HEK293 (cell line): Measurements from ENCODE around the gene RPS18.

ENCODE experiments used
- CTCF ChIA-PET: fragments of 350-600 bp; formaldehyde crosslinking; extraction: SDS; loops from one replicate; lab custom pipeline; 2021; ENCODE audit warnings: antibody characterized with exemption; lab: Yijun Ruan, JAX
- POLR2A ChIA-PET: fragments of 300-600 bp; formaldehyde crosslinking; extraction: SDS; loops from one replicate; lab custom pipeline; 2020; ENCODE audit warnings: antibody characterized with exemption, inconsistent platforms; lab: Yijun Ruan, JAX
- H3K27ac ChIP-seq: fragments of 200-500 bp; sonication (Bioruptor generic); 2 replicates; pipeline ENCODE4 v1.5.1; 2014; ENCODE audit warnings: low read depth, low read length, control low read depth, inconsistent platforms; ENCODE audit errors: extremely low read depth
- H3K36me3 ChIP-seq, 2 experiments: fragments of 200-500 bp in 1 of 2; sonication (Bioruptor generic) in 1 of 2; 1 replicate in 1 of 2; 2 replicates in 1 of 2; pipeline ENCODE4 v1.5.1; 2014 to 2017; ENCODE audit warnings: inconsistent platforms in 2 of 2, low read length in 2 of 2; ENCODE audit not compliant: control insufficient read depth in 2 of 2, insufficient read depth in 1 of 2
- H3K4me1 ChIP-seq: fragments of 200-500 bp; sonication (Bioruptor generic); 2 replicates; pipeline ENCODE4 v1.5.1; 2014; ENCODE audit warnings: mild to moderate bottlenecking, low read length, inconsistent platforms; ENCODE audit not compliant: control insufficient read depth, insufficient read depth
- H3K4me3 ChIP-seq: 2 replicates; pipeline ENCODE4 v1.5.1; 2011; ENCODE audit warnings: low read depth, mild to moderate bottlenecking, control low read depth, low read length, moderate library complexity
- H3K9me3 ChIP-seq: fragments of 200-500 bp; sonication (Bioruptor generic); 2 replicates; pipeline ENCODE4 v1.5.1; 2014; ENCODE audit warnings: low read depth, low read length, inconsistent platforms; ENCODE audit not compliant: control insufficient read depth, insufficient read depth
- HOXD13 ChIP-seq: sonication (generic); formaldehyde crosslinking; IDR thresholded peaks from 2 replicates; pipeline ENCODE4 v1.8.0; 2022; ENCODE audit warnings: missing genetic modification reagents, borderline replicate concordance
- KLF8 ChIP-seq: fragments of 450-650 bp; formaldehyde crosslinking; IDR thresholded peaks from 2 replicates; pipeline ENCODE4 v1.5.1; 2016; ENCODE audit warnings: missing biosample characterization, missing genetic modification characterization
- KLF9 ChIP-seq: fragments of 450-650 bp; formaldehyde crosslinking; IDR thresholded peaks from 2 replicates; pipeline ENCODE4 v1.5.1; 2016; ENCODE audit warnings: missing biosample characterization, missing genetic modification characterization, low read depth
- MEIS1 ChIP-seq: sonication (generic); formaldehyde crosslinking; IDR thresholded peaks from 2 replicates; pipeline ENCODE4 v1.8.1; 2022; ENCODE audit warnings: missing genetic modification reagents, mild to moderate bottlenecking, borderline replicate concordance
- PRDM10 ChIP-seq: fragments of 450-650 bp; formaldehyde crosslinking; IDR thresholded peaks from 2 replicates; pipeline ENCODE4 v1.5.1; 2016; ENCODE audit warnings: missing biosample characterization, missing genetic modification characterization
- TCF7L2 ChIP-seq: IDR thresholded peaks from 2 replicates; pipeline ENCODE4 v1.6.1; 2011; ENCODE audit warnings: low read depth, mild to moderate bottlenecking, inconsistent platforms, low read length, moderate library complexity, borderline replicate concordance
- YY1 ChIP-seq: fragments of 450-650 bp; formaldehyde crosslinking; IDR thresholded peaks from 2 replicates; pipeline ENCODE4 v1.5.1; 2018; ENCODE audit warnings: missing biosample characterization, missing genetic modification characterization
- ZBTB49 ChIP-seq: fragments of 450-650 bp; formaldehyde crosslinking; IDR thresholded peaks from 2 replicates; pipeline ENCODE4 v1.5.1; 2016; ENCODE audit warnings: missing biosample characterization, missing genetic modification characterization, low read depth
- ZEB2 ChIP-seq: fragments of 450-650 bp; formaldehyde crosslinking; IDR thresholded peaks from 2 replicates; pipeline ENCODE4 v1.5.1; 2016; ENCODE audit warnings: missing biosample characterization, missing genetic modification characterization
- ZNF16 ChIP-seq: fragments of 450-650 bp; formaldehyde crosslinking; IDR thresholded peaks from 2 replicates; pipeline ENCODE4 v1.5.1; 2016; ENCODE audit warnings: low read depth, missing biosample characterization, missing genetic modification characterization
- ZNF2 ChIP-seq: fragments of 450-650 bp; formaldehyde crosslinking; IDR thresholded peaks from 2 replicates; pipeline ENCODE4 v1.5.1; 2016; ENCODE audit warnings: missing biosample characterization, missing genetic modification characterization
- ZNF394 ChIP-seq: fragments of 450-650 bp; formaldehyde crosslinking; IDR thresholded peaks from 2 replicates; pipeline ENCODE4 v1.5.1; 2016; ENCODE audit warnings: missing biosample characterization, missing genetic modification characterization, mild to moderate bottlenecking, moderate library complexity, borderline replicate concordance
- ZNF404 ChIP-seq: fragments of 450-650 bp; formaldehyde crosslinking; IDR thresholded peaks from 2 replicates; pipeline ENCODE4 v1.5.1; 2017; ENCODE audit warnings: missing biosample characterization, missing genetic modification characterization
- ZNF48 ChIP-seq: fragments of 450-650 bp; formaldehyde crosslinking; IDR thresholded peaks from 2 replicates; pipeline ENCODE4 v1.5.1; 2016; ENCODE audit warnings: missing biosample characterization, missing genetic modification characterization
- ZNF639 ChIP-seq: fragments of 450-650 bp; formaldehyde crosslinking; IDR thresholded peaks from 2 replicates; pipeline ENCODE4 v1.5.1; 2016; ENCODE audit warnings: missing biosample characterization, missing genetic modification characterization
- ZNF645 ChIP-seq: fragments of 450-650 bp; formaldehyde crosslinking; IDR thresholded peaks from 2 replicates; pipeline ENCODE4; 2016; ENCODE audit warnings: missing biosample characterization, missing genetic modification characterization
- ZNF768 ChIP-seq: fragments of 450-650 bp; formaldehyde crosslinking; IDR thresholded peaks from 2 replicates; pipeline ENCODE4 v1.5.1; 2018; ENCODE audit warnings: missing biosample characterization, mild to moderate bottlenecking, missing genetic modification characterization
- ZNF785 ChIP-seq: fragments of 450-650 bp; formaldehyde crosslinking; IDR thresholded peaks from 2 replicates; pipeline ENCODE4 v1.5.1; 2016; ENCODE audit warnings: missing biosample characterization, missing genetic modification characterization
- ZXDB ChIP-seq: fragments of 450-650 bp; formaldehyde crosslinking; IDR thresholded peaks from 2 replicates; pipeline ENCODE4 v1.5.1; 2016; ENCODE audit warnings: missing biosample characterization, missing genetic modification characterization

RPS18 gene

GRCh38 chr6:33288921-33289783, 17.3 kb downstream of the RPS18 start, which contains the start of the genes PFDN6 and WDR46 (continued):
- TF ChIP-seq ZNF639 (tag by site-specific recombination): peak; percentile 45; the same call in 1 of the 2 replicates
- peak; percentile 65; the same call in 1 of the 2 replicates for TF ChIP-seq PRDM10 (tag by site-specific recombination)
- peak; percentile 97 for TF ChIP-seq YY1 (tag by site-specific recombination)

- CTCF ChIA-PET: interaction anchor here (0.6 to 3.6 kb wide), 6 partner anchors 9 to 136 kb away, joined by 3 to 33 read pairs (median 9); partner anchors contain the start of genes B3GALT4, RGL2, RPS18 and VPS52
- TF ChIP-seq MEIS1 (CRISPR knock-in tag) (no peak), ZNF48 (no peak), ZNF404 (tag by site-specific recombination) (no peak), ZNF645 (no peak), KLF8 (tag by site-specific recombination) (no peak), ZBTB49 (no peak), TCF7L2 (no peak), ZNF768 (no peak), ZXDB (no peak), KLF9 (tag by site-specific recombination) (no peak), ZNF785 (tag by site-specific recombination) (no peak), HOXD13 (no peak), ZNF394 (tag by site-specific recombination) (0 out of 2 replicates have a peak, but pooled peaks have one; percentile 6), ZNF2 (tag by site-specific recombination) (0 out of 2 replicates have a peak, but pooled peaks have one; percentile 4), ZNF16 (tag by site-specific recombination) (no peak), ZEB2 (tag by site-specific recombination) (0 out of 2 replicates have a peak, but pooled peaks have one; percentile 1)
- TF ChIP-seq, all 188 proteins: peak for 3
- H3K27ac ChIP-seq: peak overlapping the region; percentile 20; the same call in 1 of the 2 replicates
- H3K4me3 ChIP-seq: peak overlapping the region; percentile 79
- H3K4me1 ChIP-seq: peaks cover 11% of the 10 kb centered on the region; the same call in 1 of the 2 replicates
- H3K36me3 ChIP-seq: peaks cover 4 to 70% of the 10 kb centered on the region in 2 experiments
- POLR2A ChIA-PET: interaction anchor here (0.9 to 7.5 kb wide), 11 partner anchors 9 to 319 kb away, joined by 3 to 92 read pairs (median 9); partner anchors contain the start of genes B3GALT4, RGL2, RPS18 and VPS52
- no peaks in the 10 kb centered on the region for H3K9me3 ChIP-seq
These were observed 18.0 kb downstream of the RPS18 start for GRCh38 chr6:33289784-33290315.
